ENCODE measurements around the gene EIF4G3. TPM values are rescaled to one million over a fixed set of nuclear protein-coding genes. Genes with fewer than 3 reads are reported as not detected.
"Not testable (repeated sequence)": the region's sequence is repeated elsewhere in the genome, so short reads cannot be mapped to it uniquely, and the experiment has no call there.

The EIF4G3 gene
- total and polyA plus RNA-seq, 2 donors (not counting 1 experiment from before 2014, with no cell fraction given), result 33.6 to 76.0 TPM

- no peak for ATAC-seq (ENCODE audit: low read depth)
- intact Hi-C loops (cut with micrococcal nuclease), result no loop called here
- no peak overlapping the region for H3K27ac ChIP-seq (ENCODE audit: low read length in 2 of 2)
- no peaks in the 10 kb centered on the region for H3K9me3 Mint-ChIP-seq (ENCODE audit: insufficient read depth)
- peaks cover 16% of the 10 kb centered on the region for H4K20me1 ChIP-seq (ENCODE audit: control insufficient read depth, insufficient read depth, low read length, poor library complexity, severe bottlenecking)
- H3K4me2 ChIP-seq (replicated peaks; ENCODE audit: low read depth, low read length, poor library complexity, severe bottlenecking), result no peak overlapping the region
- H3K9me3 ChIP-seq (ENCODE audit: control extremely low read depth in 1 of 3, control insufficient read depth in 2 of 3, insufficient read depth in 1 of 3, low read length in 2 of 3), result no peaks in the 10 kb centered on the region
- H3K79me2 ChIP-seq (ENCODE audit: control insufficient read depth, insufficient read depth, low read length), result peaks cover 61% of the 10 kb centered on the region
- no peak for DNase-seq
- peak overlapping the region; percentile 4 for H3K27ac Mint-ChIP-seq
- no peak overlapping the region for H3K9ac ChIP-seq (ENCODE audit: low read length)
- peaks cover 17% of the 10 kb centered on the region for H3K4me1 Mint-ChIP-seq
- H3K27me3 Mint-ChIP-seq, result no peaks in the 10 kb centered on the region
- no peaks in the 10 kb centered on the region for H3K27me3 ChIP-seq (replicated peaks in 1 of 4; ENCODE audit: control extremely low read depth in 1 of 4, control insufficient read depth in 3 of 4, insufficient read depth in 4 of 4, low read length in 3 of 4)
- TF ChIP-seq CTCF (IDR thresholded peaks at IDR 0.05), result no peak
- no peak for TF ChIP-seq EZH2 (IDR thresholded peaks at IDR 0.05; ENCODE audit: borderline replicate concordance, insufficient read depth, low read depth, low read length, poor library complexity, severe bottlenecking)
- no peak overlapping the region for H3K4me3 ChIP-seq (ENCODE audit: control extremely low read depth in 1 of 5, extremely low read depth in 1 of 5, insufficient read depth in 1 of 5, low read depth in 2 of 5, low read length in 4 of 5)
- WGBS (ENCODE audit: insufficient coverage), result 90% methylated on average over 2 of the region's 4 CpGs
- POLR2A ChIA-PET, result no interaction called here
- peaks cover 10 to 11% of the 10 kb centered on the region in 2 donors for H3K4me1 ChIP-seq (ENCODE audit: control insufficient read depth in 2 of 2, insufficient read depth in 2 of 2, low read length in 2 of 2)
- peaks cover 0 to 2% of the 10 kb centered on the region in 2 experiments for H3K36me3 ChIP-seq (replicated peaks in 1 of 2; ENCODE audit: control extremely low read depth in 1 of 2, control insufficient read depth in 1 of 2, extremely low read depth in 1 of 2, insufficient read depth in 2 of 2, low read length in 1 of 2)
- CTCF ChIA-PET, result no interaction called here
- H2AFZ ChIP-seq (ENCODE audit: insufficient read depth, low read depth, low read length, poor library complexity, severe bottlenecking), result no peak overlapping the region
- no peak overlapping the region for H3K4me3 Mint-ChIP-seq
Measured at GRCh38 chr1:21024918-21025317, 151.8 kb downstream of the EIF4G3 start.

DNA sequence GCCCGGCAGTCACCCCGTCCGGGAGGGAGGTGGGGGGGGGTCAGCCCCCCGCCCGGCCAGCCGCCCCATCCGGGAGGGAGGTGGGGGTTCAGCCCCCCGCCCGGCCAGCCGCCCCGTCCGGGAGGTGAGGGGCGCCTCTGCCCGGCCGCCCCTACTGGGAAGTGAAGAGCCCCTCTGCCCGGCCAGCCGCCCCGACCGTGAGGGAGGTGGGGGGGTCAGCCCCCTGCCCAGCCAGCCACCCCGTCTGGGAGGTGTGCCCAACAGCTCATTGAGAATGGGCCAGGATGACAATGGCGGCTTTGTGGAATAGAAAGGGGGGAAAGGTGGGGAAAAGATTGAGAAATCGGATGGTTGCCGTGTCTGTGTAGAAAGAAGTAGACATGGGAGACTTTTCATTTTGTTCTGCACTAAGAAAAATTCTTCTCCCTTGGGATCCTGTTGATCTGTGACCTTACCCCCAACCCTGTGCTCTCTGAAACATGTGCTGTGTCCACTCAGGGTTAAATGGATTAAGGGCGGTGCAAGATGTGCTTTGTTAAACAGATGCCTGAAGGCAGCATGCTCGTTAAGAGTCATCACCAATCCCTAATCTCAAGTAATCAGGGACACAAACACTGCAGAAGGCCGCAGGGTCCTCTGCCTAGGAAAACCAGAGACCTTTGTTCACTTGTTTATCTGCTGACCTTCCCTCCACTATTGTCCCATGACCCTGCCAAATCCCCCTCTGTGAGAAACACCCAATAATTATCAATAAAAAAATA lies 152.4 kb downstream of the EIF4G3 start:
- ATAC-seq (ENCODE audit: low read depth); H3K27ac Mint-ChIP-seq; H3K9ac ChIP-seq (ENCODE audit: low read length); intact Hi-C loops (cut with micrococcal nuclease); H3K27me3 ChIP-seq (replicated peaks in 1 of 4; ENCODE audit: control extremely low read depth in 1 of 4, control insufficient read depth in 3 of 4, insufficient read depth in 4 of 4, low read length in 3 of 4); POLR2A ChIA-PET; H3K9me3 Mint-ChIP-seq (ENCODE audit: insufficient read depth); DNase-seq; H3K4me3 Mint-ChIP-seq; H2AFZ ChIP-seq (ENCODE audit: insufficient read depth, low read depth, low read length, poor library complexity, severe bottlenecking); H3K27me3 Mint-ChIP-seq; H3K36me3 ChIP-seq (replicated peaks in 1 of 2; ENCODE audit: control extremely low read depth in 1 of 2, control insufficient read depth in 1 of 2, extremely low read depth in 1 of 2, insufficient read depth in 2 of 2, low read length in 1 of 2); H3K4me3 ChIP-seq (ENCODE audit: control extremely low read depth in 1 of 5, extremely low read depth in 1 of 5, insufficient read depth in 1 of 5, low read depth in 2 of 5, low read length in 4 of 5); CTCF ChIA-PET; H3K4me2 ChIP-seq (replicated peaks; ENCODE audit: low read depth, low read length, poor library complexity, severe bottlenecking); H3K9me3 ChIP-seq (ENCODE audit: control extremely low read depth in 1 of 3, control insufficient read depth in 2 of 3, insufficient read depth in 1 of 3, low read length in 2 of 3); H3K27ac ChIP-seq (ENCODE audit: low read length in 2 of 2): not testable (repeated sequence)
- Histone ChIP-seq H3K79me2 (ENCODE audit: control insufficient read depth, insufficient read depth, low read length) (peaks cover 56% of the 10 kb centered on the region), H3K4me1 (ENCODE audit: control insufficient read depth in 2 of 2, insufficient read depth in 2 of 2, low read length in 2 of 2) (peaks cover 10 to 11% of the 10 kb centered on the region in 2 donors), H4K20me1 (ENCODE audit: control insufficient read depth, insufficient read depth, low read length, poor library complexity, severe bottlenecking) (peaks cover 16% of the 10 kb centered on the region)
- 100% methylated on average over 7 of the region's 26 CpGs for WGBS (ENCODE audit: insufficient coverage)
- peaks cover 17% of the 10 kb centered on the region for H3K4me1 Mint-ChIP-seq
